Activated T-cell treated with anti-CD3 and anti-CD28 coated beads for 4 hours (primary cell): ENCODE measurements around the gene TSPAN11.

ENCODE experiments used
- DNase-seq: peaks from one replicate; pipeline ENCODE4 v3.0.0-alpha.2; 2020

TSPAN11 gene

DNA sequence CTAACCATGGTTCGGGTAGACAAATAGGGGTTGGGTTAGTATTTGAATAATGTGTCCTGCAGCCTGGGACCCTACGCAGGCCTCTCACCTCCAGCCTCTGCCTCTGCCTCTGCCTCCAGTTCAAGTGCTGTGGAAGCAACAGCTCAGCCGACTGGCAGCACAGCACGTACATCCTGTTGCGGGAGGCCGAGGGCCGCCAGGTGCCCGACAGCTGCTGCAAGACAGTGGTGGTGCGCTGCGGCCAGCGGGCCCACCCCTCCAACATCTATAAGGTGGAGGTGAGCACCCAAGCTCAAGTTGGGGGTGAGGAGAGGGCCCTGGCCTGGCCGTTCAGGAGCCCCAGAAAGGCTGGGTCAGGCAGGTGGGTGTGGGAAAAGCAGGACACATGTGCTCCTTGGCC, 55.9 kb downstream of the TSPAN11 start:
- DNase-seq = no peak

DNA sequence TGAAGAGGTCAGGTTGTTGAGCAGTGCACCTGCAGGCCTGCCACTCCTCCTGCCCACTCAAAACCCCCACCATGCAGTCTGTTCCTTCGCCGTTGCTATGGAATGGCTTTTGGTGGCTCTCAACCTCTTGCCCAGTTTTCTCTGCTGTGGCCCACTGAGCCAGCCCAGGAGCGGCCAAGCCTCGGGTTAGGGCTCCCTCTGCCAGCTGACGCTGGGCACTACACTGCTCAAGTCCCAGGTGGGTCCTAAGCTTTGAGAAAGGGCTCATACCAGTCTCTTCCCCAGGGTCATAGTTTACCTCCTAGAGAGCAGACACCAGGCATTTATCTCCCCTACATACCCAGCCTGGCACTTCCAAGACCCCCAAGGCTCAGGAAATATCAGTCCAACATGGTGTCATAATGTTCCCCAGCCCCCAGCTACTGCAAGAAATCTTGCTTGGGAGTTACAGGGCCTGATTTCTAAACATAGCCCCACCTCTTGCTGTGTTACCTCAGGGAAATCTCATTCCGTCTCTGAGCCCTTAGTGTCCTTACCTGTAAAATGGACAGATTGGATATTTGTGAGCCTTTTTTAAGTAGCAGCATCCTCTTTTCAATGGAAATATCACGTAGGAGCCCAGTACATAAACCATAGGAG, 59.4 kb downstream of the TSPAN11 start:
- no peak for DNase-seq

DNA sequence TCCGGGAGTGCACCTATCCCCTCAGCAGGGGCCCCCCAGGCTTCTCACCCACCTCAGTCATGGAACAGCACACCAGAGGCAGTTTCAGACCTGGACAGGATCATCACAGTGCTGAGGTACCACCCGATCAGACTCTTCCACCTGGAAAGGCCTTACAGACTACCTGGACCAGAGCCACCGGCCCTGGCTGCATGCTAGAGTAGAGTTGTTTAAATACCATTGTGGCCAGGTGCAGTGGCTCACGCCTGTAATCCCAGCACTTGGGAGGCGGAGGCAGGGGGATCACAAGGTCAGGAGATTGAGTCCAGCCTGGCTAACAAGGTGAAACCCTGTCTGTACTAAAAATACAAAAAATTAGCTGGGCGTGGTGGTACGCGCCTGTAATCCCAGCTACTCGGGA, 61.5 kb downstream of the TSPAN11 start:
- no peak for DNase-seq

DNA sequence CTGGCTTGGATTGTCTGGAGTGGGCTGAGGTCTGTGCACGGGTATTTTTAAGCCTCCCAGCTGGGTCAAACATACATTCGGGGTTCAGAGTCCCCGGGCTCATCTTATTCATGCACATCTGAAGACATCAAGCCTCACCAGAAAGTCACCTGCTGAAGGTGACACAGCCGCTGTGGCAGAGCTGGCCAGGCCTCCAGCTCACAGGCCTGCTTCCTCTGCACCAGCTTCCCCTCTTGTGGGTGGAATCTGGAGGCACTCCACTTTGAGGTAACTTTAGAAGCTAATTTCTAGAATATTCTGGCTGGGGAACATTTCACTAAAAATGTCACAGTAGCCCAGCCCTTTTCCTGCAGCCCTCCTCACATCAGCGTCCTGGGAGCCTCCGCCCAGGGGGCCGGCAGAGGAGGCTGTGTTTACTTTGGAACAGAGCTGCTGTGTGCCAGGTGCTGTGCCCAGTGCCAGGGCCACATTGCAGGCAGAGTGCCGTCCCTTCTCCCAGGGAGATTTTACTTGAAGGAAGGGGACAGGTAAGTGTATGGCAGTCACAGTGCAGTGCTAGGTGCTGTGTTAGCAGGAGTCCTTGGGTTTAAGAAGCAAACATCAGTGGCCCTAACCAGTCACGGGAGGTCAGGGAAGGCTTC, 62.2 kb downstream of the TSPAN11 start:
- DNase-seq = no peak

DNA sequence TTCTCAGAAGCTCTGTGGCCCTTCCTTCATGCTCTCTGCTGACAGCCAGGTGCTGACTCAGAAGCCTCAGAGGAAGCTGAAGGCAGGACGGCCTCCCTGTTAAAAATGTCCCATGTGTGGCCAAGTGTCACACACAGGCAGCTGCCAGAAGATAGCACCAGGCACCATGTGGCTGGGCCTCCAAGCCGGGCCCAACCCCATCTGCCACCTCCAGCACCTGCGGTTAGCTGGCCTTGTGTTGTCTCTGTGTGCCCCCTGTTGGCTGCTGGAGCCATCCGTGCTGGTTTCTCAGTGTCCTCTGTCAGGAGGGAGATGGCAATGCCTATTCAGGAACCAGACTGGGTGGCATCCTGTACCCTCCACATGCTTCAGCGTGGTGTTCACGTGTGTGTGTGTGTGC, 63.2 kb downstream of the TSPAN11 start:
- no peak for DNase-seq

DNA sequence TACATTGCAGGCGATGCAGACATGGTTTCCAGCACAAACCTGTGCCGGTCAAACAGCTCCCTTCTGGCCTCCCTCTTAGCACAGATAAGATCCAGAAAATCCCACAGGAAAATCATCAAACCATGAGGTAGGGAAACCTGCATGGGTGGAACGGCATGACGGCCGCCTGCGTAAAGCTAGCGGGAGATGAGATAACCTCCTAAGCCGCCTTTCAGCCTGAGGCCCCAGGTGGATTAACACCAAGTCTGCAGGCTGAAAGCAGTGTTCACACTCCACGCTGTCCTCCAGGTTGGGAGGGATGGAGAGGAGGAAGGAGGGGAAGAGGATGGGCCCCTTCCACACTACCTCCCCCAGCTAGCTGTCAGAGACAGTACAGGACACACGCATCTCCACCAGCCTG, 63.8 kb downstream of the TSPAN11 start:
- no peak for DNase-seq

DNA sequence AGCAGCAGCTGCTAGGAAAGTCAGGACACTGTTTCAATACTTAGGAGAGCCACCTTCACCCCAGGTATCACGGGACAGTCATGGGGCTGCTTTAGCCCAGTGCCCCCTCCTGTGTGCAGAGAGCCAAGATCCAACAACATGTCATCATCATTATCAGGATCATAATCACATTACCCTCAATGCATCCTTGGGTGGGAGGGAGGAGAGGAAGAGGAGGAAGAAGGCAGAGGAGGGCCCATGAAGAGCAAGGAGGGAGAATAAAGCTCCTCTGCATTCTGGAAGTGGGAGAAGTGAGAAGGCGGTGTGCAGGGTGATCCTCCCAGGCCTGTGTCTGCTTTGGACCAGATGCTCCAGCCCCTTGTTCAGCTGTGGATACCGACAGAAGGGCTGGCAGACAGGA, 64.2 kb downstream of the TSPAN11 start:
- DNase-seq = no peak

DNA sequence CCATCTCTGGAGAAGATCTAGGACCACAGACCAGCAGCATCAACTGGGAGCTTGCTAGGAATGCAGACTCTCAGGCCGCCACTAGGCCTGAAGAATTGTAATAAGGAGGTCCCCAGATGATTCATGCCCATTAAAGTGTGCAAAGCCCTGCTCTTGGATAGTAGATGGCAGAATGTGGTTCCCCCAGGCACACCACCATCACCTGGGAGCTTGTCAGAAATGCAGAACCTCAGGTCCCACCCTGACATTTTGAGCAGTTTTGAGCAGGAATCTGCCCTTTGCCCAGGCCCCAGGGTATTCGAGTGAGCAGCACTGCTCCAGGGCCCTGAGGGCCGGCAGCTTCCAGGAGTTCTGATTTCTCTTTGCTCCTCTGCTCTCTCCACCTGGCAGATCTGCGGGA, 64.9 kb downstream of the TSPAN11 start:
- DNase-seq = no peak

DNA sequence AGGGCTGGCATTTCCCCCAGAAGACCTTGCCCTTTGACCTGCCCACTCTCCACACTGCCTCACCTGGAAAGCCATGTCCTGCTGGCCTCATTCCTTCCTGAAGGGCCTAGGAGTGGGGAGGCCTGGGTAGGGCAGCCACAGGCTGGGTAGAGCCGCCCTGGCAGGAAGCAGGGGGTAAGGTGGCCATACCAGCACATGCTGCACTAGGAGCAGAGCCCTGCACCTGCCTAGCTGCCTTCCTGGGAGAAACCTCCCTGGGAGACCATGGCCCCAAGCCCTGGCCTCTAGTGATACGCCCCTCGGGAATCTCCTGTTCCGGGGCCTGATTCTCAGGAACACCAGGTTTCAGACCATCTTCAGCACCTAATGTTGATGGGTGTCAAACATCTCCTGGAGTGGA, 65.8 kb downstream of the TSPAN11 start:
- no peak for DNase-seq

DNA sequence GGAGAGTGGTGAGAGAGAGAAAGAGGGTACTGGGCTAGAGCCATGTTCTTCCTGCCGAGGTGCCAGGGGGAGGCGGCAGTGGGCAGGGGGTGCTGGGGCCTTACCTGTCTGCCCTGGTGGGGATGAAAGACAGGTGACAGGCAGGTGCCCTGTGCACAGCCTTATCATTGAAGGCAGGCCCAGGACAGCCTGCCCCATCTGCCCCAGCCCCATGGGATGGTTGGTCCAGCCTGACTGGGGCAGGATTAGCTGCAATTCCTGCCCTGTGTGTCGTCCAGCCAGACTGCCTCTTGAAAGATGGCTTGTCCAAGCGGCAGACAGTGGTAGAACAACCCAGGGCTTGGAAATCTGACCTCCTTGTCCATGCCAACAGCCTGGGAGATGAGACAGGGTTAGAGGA, 67.2 kb downstream of the TSPAN11 start:
- no peak for DNase-seq

DNA sequence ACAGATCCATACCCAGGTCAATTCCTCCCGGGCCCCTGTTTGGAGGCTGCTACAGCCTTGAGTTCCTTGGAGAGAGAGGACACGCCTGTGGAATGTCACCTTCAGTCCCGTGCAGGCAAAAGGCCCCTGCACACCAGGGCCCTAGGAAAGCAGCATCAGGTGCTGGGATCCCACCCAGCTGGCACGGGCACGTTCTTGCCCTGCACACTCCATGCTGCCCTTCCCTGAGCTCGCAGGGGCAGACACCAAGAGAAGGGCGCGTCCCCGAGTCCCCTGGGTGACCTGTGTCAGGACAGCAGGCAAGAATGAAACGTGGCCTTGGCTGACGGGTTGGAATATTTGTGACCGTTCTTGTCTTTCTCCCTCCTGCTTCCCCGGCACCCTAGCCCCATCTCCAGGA, 67.7 kb downstream of the TSPAN11 start:
- no peak for DNase-seq

DNA sequence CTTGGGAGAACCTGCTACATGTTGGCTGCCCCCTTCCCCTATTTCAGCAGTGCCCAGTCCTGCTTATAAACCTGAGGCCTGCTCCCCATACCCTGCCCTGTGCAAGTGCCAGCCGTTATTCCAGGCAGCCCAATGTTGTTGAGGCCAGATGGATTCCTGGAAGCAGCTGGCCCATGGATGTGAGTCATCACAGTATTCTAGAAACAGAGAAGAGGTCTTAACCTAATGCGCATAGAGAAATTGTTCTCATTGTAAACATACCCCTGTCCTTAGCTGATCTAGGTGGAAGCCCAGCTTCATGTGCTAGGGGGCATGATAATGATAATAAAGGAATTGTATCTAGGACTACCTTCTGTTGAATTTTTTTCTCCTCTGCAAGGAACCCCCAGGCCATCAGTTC, 69.7 kb downstream of the TSPAN11 start:
- DNase-seq = no peak

DNA sequence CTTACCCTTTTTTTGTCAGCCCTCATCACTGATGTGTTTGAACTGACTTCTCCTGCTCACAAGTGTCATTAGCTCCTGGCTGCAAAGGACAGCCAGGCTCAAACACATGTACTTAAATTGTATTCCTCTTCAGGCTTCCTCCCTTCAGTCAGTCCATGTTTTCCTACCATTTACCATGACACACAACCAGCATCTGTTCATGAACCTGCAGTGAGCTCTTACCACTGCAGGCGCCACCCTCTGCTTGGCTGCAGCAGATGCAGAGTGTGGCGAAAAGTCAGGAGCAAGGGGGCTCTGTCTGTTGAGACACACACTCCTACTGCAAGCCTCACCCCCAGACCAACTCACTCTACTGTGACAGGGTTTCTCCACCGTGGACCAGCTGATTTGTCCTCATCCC, 70.2 kb downstream of the TSPAN11 start:
- no peak for DNase-seq

DNA sequence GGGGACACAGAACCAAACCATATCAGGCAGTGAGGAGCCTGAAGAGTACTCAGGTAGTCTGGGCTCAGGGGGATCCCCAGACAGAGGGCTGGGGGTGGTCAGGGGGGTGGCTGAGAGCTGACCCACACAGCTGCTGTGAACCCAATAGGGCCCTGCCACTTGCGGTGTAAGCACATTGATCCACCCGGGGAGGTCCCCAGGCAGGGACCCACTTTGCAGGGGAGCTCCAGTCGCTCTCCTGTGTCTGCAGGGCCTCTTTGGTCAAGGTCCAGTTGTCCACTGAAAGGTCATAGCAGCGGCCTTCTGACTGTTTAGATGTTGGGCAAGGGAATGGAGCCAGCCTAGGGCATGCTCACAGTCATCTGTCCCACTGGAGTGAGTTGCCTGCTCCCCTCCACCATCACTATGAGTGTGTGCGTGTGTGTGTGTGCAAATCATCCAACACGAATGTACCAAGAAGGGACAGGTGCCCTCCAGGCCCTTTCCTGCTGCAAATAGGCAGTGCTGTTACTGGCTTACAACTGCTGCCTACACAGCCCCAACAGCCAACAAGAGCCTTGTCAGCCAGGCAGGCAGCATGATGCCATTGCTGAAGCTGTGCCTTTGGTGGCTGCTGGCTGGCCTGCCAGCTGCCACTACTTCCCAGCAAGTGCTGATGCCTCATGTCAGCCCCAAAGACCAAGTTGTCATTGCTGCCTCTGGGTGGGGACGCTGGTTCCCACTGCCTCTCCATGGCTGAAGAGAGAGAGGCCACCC, 71.3 kb downstream of the TSPAN11 start:
- no peak for DNase-seq

DNA sequence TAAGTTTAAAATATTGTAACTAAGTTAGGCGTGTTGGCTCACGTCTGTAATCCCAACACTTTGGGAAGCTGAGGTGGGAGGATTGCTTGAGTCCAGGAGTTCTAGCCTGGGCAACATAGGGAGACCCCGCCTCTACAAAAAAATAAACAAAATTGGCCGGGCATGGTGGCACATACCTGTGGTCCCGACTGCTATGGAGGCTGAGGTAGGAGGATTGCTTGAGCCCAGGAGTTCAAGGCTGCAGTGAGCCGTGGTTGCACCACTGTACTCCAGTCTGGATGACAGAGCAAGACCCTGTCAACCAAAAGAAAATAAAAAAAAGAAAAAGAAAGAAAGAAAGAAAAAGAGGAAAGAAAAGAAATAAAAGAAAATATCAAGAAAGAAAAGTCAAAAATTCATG, 72.5 kb downstream of the TSPAN11 start:
- no peak for DNase-seq

DNA sequence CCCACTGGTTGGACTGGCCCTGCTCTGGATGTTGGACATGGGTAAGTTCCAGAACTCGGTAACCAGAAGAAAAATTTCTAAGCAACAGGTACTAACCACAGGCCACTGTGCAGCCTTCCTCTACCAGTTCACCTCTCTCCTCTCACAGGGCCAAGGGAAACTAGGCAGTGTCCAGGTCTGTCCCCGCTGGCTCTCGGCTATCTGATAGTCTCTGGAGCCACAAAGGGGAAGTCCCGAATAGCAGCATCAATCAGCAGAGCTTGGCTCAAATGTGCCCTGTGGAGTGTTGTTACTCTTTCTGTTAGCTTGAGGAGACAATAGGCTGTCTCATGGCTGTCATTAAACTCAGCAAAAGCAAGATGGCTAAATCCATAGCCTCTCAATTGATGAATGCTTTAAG, 73.2 kb downstream of the TSPAN11 start:
- DNase-seq = no peak

DNA sequence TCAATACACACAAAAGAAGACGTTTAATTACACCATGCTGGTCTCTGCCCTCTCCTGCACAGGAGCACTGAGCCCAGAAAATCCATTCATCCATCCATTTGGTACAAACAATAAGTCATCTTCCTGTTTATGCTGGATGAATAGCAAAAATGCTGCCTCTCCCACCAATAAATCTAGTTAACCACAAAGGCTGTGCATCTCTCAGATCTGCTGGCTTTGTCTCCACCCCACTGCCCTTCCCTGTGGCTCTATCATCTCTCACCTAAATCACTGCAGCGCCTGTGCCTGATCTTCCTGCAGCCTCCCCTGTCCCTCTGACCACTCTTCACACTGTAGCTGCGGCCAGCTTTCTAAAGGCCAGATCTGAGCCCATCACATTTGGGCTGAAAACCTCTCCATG, 74.2 kb downstream of the TSPAN11 start:
- no peak for DNase-seq

DNA sequence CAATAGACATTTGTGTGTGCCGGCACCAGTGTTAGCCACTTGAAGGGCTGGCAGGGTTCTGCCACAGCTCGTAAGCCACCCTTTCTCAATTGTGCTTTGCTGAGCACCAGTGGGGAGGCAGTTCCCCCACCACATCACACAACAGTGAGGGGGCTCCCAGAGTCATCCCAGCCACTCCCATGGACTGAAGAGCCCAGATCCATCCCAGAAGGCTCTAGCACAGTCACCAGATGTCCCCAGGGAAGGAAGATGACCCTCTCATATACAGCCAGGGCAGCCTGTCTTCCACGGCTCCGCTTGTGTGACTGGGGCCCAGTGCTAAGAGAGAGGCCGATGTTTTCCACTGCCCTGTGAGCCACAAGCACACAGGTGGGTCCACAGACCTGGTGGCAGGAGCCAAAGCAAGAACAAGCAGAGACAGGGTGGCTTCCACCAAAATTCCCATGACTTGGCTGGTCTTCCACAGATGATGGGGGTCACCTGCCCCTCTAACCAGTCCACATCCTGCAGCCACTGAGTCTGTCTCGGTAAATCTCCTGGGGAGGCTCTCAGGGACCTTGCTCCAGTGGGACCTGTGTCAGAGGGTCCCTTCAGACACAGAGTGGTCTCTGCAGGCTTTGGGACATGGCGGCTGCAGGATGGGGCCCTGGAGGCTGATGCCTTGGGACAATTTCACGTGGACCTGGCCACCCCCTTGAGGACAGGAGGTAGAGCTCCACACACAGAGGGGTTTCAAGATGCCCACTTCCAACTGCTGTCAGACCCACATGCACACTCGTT, 75.2 kb downstream of the TSPAN11 start:
- no peak for DNase-seq

DNA sequence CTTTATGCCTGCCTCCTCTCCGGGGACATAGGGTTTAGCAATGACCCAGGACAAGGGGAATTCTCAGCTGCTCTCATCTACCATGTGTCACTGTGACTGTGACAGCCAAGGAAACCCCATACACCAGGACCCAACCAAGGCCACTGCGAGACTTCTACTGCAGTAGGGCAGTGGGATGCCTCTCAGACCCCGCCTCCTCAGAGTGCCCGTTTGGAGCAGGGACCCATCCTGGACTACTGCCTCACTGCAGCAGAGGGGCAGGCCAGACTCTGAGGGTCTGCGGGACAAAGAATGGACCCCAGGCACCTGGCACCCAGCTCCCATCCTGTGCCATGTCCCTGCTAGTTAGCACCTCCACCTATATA, 75.8 kb downstream of the TSPAN11 start:
- DNase-seq = no peak

DNA sequence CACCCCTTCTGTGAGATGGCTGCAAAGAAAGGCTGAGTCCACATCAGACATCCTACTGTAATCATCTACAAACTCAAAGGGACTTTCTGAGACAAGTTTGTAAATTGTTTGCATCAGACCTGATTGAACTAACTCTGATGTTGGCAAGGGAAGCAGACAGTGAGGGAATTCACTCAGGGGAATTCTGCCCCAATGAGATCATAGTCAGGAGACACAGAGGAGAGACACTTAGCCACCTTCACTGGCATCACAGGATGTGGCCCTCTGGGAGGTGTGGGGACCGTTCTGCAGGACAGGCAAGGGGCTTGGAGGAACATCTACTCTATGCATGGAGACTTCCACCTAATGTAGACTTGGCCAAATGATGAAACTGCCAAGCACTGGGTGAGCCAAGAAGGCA, 76.5 kb downstream of the TSPAN11 start:
- DNase-seq = no peak

DNA sequence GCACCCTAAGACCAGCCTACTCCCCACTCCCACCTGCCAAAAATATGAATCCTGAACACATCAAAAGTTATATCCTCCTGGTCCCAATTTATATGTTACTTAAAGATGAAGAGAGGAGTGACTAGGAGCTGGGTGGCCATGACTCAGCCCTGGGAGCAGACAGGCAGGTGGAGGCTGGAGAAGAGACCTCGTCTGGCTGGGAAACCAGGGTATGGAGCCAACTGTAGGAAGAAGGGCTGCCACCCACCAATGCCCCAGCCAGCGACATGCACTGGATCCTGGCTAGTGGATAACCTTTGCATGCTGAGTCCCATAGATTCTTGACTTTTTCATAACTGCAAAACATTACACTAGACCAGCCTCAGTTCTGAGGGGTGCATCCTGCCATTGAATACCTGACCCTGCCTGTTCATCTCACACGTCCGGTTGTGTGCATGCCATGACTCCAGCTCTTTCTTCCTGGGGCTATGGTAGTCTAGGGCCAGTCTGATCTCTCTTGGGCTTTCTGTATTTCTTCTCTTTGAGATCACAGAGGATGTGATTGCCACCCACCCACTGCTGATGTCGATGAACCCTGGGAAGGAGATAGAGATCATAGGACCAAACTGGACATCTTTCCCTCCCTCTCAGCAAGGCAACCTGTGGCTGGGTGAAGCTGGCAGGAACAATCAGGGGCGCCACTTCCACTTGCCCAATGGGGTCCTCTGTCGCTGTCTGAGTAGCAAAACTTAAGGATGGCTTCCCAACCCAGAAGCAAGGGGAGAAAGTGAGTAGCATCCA, 77.5 kb downstream of the TSPAN11 start:
- no peak for DNase-seq

DNA sequence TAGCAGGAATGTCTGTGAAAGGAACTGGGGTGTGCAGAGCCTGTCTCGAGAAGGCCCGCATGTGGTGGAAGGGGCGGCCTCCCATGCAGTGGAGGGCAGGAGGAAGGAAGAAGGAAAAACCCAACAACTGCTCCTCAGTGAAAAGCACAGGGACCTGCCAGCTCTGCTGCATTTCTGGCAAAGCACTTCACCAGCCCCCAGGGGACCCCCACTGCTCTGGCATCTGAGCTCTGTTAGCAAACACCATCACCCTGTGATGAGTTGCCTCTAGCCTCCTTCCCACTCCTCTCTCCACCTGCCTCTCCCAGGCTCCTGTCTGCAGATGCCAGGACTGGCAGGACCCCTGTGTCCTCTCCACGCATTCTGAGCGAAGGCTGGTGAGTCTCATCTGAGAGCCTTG, 78.1 kb downstream of the TSPAN11 start:
- no peak for DNase-seq
